Measurements from ENCODE around the gene SCGB1A1. TPM values are rescaled to one million over a fixed set of nuclear protein-coding genes. Genes with fewer than 3 reads are reported as not detected.

SCGB1A1 gene
- total RNA-seq, 1 donor from 2014 or later = not detected

DNA sequence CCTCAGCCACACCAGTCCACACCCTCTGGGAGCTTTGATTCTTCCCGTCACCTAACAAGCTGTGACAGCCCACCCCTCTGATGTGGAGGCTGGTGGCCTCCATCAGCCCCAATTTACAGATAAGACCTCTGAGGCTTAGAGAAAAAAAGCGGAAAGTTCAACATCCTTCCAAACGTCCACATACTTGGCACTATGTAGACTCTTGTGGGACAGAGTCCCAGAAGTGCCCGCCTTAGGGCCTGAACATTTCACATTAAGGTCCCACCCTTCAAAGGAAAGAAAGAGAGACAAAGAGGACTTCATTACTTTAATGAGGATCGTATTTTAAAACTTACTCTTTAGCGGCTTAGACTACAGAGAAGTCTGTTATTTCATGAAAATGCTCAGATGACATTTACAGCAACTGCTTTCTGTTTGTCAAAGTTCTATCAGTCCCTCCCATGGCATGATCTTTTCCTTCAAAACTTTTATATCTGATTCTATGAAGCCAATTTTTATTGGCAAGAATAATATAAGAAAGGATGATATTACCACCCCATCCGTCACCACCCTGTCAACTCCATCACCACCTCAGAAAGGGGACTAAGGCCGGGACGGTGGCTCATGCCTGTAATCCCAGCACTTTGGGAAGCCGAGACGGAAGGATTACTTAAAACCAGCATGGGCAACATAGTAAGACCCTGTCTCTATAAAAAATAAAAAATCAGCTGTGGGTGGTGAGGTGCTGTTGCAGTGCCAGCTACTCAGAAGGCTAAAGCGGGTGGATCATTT lies 15.7 kb upstream of the SCGB1A1 start:
- DNase-seq (ENCODE audit: low read depth) = no peak
- Histone ChIP-seq H3K36me3 (ENCODE audit: control insufficient read depth, insufficient read depth, low read length) (no peaks in the 10 kb centered on the region), H3K27me3 (ENCODE audit: control insufficient read depth, insufficient read depth, low read length) (no peaks in the 10 kb centered on the region), H3K4me3 (ENCODE audit: low read depth, low read length) (no peak overlapping the region)
- TF ChIP-seq, protein P1, sequence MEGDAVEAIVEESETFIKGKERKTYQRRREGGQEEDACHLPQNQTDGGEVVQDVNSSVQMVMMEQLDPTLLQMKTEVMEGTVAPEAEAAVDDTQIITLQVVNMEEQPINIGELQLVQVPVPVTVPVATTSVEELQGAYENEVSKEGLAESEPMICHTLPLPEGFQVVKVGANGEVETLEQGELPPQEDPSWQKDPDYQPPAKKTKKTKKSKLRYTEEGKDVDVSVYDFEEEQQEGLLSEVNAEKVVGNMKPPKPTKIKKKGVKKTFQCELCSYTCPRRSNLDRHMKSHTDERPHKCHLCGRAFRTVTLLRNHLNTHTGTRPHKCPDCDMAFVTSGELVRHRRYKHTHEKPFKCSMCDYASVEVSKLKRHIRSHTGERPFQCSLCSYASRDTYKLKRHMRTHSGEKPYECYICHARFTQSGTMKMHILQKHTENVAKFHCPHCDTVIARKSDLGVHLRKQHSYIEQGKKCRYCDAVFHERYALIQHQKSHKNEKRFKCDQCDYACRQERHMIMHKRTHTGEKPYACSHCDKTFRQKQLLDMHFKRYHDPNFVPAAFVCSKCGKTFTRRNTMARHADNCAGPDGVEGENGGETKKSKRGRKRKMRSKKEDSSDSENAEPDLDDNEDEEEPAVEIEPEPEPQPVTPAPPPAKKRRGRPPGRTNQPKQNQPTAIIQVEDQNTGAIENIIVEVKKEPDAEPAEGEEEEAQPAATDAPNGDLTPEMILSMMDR (IDR thresholded peaks at IDR 0.05; ENCODE audit: insufficient read depth, low read length, poor library complexity, severe bottlenecking) = no peak

DNA sequence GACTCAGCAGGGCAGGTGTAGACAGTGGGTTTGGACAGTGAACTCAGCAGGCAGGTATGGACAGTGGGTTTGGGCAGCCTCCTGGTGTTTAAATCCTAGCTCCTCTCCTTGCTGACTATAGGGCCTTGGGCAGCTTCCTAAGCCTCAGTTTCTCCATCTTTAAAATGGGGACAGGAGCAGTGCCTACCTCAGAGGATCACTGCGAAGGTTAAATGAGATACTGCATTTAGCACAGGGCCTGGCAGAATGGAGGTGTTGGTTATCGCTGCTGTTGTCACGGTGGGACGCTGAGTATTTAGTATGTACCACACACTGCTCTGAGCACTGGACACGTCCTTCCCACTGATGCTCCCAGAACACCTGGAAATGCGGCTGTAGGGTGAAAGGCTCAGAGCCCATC lies 14.4 kb upstream of the SCGB1A1 start:
- no peak overlapping the region for H3K4me3 ChIP-seq (ENCODE audit: low read depth, low read length)
- H3K36me3 ChIP-seq (ENCODE audit: control insufficient read depth, insufficient read depth, low read length) = no peaks in the 10 kb centered on the region
- DNase-seq (ENCODE audit: low read depth) = no peak
- no peaks in the 10 kb centered on the region for H3K27me3 ChIP-seq (ENCODE audit: control insufficient read depth, insufficient read depth, low read length)
- TF ChIP-seq, protein P1 (IDR thresholded peaks at IDR 0.05; ENCODE audit: insufficient read depth, low read length, poor library complexity, severe bottlenecking) = no peak

DNA sequence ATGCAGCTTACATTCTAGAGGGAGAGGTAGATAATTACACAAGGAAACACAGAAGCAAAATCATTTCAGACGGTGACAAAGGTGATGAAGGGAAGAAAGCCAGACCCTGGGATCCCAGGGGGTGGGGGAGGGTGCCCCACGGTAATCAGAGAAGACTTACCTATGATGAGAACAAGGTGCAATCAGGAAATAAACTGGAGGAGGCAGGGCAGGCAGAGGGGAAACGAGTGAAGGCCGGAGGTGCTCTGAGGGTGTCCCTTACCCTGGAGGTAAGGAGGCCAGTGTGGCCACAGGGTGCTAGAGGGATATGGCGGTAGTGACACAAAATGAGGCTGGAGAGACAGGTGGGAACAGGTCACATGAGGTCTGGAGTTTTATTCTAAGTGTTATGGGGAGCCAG lies 13.9 kb upstream of the SCGB1A1 start:
- no peak overlapping the region for H3K4me3 ChIP-seq (ENCODE audit: low read depth, low read length)

DNA sequence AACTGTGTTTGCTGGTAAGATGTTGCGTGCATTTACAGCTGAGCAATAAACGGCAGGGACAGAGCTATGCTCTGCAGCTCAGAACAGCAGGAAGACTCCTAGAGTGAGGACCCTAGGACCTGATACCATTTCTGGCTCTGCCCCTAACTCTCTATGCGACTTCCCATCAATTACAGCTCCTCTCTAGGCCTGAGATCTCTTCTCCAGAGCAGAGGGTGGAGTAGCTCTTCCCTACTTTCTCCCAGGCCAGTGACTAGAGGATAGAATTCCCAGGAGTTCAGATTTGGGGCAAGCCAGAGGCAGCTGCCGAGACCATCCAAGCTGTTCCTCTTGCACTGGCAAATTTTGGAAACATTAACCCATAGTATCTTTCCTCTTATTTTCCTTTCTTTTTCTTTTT lies 12.8 kb upstream of the SCGB1A1 start:
- TF ChIP-seq, protein P1 (IDR thresholded peaks at IDR 0.05; ENCODE audit: insufficient read depth, low read length, poor library complexity, severe bottlenecking) = no peak
- Histone ChIP-seq H3K27me3 (ENCODE audit: control insufficient read depth, insufficient read depth, low read length) (no peaks in the 10 kb centered on the region), H3K4me3 (ENCODE audit: low read depth, low read length) (no peak overlapping the region), H3K36me3 (ENCODE audit: control insufficient read depth, insufficient read depth, low read length) (no peaks in the 10 kb centered on the region)
- DNase-seq (ENCODE audit: low read depth) = no peak

More for the DNA sequence above, 13.9 kb upstream of the SCGB1A1 start:
- Histone ChIP-seq H3K27me3 (ENCODE audit: control insufficient read depth, insufficient read depth, low read length) (no peaks in the 10 kb centered on the region), H3K36me3 (ENCODE audit: control insufficient read depth, insufficient read depth, low read length) (no peaks in the 10 kb centered on the region)
- no peak for DNase-seq (ENCODE audit: low read depth)
- TF ChIP-seq, protein P1 (IDR thresholded peaks at IDR 0.05; ENCODE audit: insufficient read depth, low read length, poor library complexity, severe bottlenecking) = no peak

DNA sequence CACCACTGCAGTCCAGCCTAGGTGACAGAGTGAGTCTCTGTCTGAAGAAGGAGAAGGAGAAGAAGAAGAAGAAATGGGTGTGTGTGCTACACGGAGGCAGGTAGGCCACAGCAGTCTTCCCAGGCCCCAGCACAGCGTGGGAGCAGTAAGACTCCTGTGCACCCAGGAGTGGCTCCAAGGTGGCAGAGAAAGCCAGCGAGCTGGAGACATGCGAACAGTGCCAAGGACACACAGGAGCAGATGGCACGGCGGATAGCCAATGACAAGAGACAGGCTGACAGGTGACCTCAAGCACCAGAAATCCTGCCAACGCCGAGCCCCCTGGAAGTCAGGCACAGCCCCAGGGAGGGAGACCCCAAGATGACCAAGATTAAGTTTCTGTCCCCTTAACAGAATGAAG lies 9.0 kb upstream of the SCGB1A1 start:
- no peak overlapping the region for H3K4me3 ChIP-seq (ENCODE audit: low read depth, low read length)
- no peak for DNase-seq (ENCODE audit: low read depth)
- H3K36me3 ChIP-seq (ENCODE audit: control insufficient read depth, insufficient read depth, low read length) = no peaks in the 10 kb centered on the region
- peaks cover 2% of the 10 kb centered on the region for H3K27me3 ChIP-seq (ENCODE audit: control insufficient read depth, insufficient read depth, low read length)
- TF ChIP-seq, protein P1 (IDR thresholded peaks at IDR 0.05; ENCODE audit: insufficient read depth, low read length, poor library complexity, severe bottlenecking) = no peak

DNA sequence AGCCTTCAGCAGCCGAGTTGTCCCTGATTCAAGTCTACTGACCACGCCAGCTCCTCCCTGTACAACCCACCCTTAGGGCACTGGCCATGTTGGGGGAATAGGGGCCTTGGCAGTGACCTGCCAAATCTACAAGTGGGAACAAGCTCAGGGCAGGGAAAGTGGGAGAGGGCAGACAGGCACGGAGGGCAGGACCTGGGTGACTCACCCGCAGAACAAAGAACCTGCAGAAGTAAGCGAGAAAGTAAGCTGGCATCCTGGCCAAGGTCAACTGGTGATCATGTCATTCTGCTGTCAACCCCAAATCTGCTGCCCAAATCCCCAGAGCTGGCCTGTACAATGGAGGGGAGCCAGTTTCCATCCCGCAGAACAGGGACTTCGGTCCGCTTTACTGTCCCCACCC lies 7.9 kb upstream of the SCGB1A1 start:
- Histone ChIP-seq H3K27me3 (ENCODE audit: control insufficient read depth, insufficient read depth, low read length) (peaks cover 2% of the 10 kb centered on the region), H3K4me3 (ENCODE audit: low read depth, low read length) (no peak overlapping the region), H3K36me3 (ENCODE audit: control insufficient read depth, insufficient read depth, low read length) (no peaks in the 10 kb centered on the region)
- TF ChIP-seq, protein P1 (IDR thresholded peaks at IDR 0.05; ENCODE audit: insufficient read depth, low read length, poor library complexity, severe bottlenecking) = no peak
- no peak for DNase-seq (ENCODE audit: low read depth)
